Ishikawa (cell line): ENCODE measurements around the gene GPRC5D.

Experiments
- CREB1 ChIP-seq: IDR thresholded peaks from 2 replicates; pipeline ENCODE4 v1.6.1; 2012; ENCODE audit warnings: low read depth
- TEAD4 ChIP-seq: IDR thresholded peaks from 2 replicates; pipeline ENCODE4 v1.6.1; 2012
- TF ChIP-seq, protein P1 (sequence below): IDR thresholded peaks from 2 replicates; pipeline ENCODE4 v1.6.1; 2012

GRCh38 chr12:12915656-12916055 lies 36.3 kb downstream of the GPRC5D start:
- TF ChIP-seq, protein P1, sequence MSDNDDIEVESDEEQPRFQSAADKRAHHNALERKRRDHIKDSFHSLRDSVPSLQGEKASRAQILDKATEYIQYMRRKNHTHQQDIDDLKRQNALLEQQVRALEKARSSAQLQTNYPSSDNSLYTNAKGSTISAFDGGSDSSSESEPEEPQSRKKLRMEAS, result no peak
- TF ChIP-seq TEAD4 (no peak), CREB1 (no peak)
